T-helper 2 cell (primary cell): Measurements from ENCODE around the gene CYB561A3.
A peak's percentile ranks its signal among the peaks of the same experiment; 100 is the strongest.
"Not testable (repeated sequence)": the region's sequence is repeated elsewhere in the genome, so short reads cannot be mapped to it uniquely, and the experiment has no call there.

Experiments
- DNase-seq, 5 experiments: peaks; one replicate each; pipeline versions ENCODE4 v3.0.0 to v3.0.0-alpha.2; 2012 to 2022
- total RNA-seq, 2 donors: gene quantifications; one replicate each; lab custom pipeline; 2026; lab: John Stamatoyannopoulos, UW

CYB561A3 gene, protein sequence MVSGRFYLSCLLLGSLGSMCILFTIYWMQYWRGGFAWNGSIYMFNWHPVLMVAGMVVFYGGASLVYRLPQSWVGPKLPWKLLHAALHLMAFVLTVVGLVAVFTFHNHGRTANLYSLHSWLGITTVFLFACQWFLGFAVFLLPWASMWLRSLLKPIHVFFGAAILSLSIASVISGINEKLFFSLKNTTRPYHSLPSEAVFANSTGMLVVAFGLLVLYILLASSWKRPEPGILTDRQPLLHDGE
- 39.9 to 55.4 reads per million in 2 donors for total RNA-seq

DNA sequence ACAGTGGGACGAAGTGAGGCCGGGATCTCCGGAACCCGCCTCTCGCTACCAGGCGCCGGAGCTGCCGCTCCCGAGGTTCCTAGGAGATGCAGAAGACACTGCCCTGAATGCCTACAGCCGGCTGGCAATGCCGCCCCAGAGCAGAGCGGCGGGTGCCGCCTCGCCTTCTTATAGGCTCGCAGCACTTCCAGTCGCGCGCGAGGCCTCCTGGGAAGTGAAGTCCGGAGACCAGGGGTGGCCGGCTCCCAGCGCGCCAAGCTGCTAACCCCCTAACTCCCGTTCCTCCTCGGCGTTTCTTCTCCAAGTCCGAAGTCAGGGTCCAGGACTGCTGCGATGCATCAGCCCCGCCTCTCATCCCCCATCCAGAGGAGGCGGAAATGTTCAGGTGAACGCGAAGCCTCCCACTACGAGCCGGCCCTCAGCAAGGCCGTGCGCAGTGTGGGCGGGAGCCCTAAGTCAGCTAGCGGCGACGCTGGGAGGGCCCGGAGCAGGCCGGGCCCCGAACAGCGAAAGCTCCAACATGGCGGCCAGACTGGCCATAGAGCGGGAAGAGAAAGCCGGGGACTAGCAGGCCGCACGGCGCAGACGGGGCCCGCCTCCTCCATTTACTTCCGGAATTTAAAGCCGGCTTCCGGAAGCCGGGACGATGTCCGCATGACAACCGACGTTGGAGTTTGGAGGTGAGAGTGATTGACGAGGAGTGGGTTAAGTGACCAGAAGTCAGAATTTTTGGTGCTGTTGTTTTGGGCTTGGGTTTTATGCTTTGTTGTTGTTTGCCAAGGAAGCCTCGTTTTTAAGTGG lies at the start of gene CYB561A3, which contains the start of gene TMEM138:
TSS of gene CYB561A3 (minus strand) at position 142 of the 801 bp plus-strand sequence. CDS start 5,169 bp downstream, outside the sequence.
TSS of gene TMEM138 (plus strand) at position 634 of the 801 bp plus-strand sequence. CDS start 2,017 bp downstream, outside the sequence.
- peak; percentile 73 to 96 (median 82) for DNase-seq

DNA sequence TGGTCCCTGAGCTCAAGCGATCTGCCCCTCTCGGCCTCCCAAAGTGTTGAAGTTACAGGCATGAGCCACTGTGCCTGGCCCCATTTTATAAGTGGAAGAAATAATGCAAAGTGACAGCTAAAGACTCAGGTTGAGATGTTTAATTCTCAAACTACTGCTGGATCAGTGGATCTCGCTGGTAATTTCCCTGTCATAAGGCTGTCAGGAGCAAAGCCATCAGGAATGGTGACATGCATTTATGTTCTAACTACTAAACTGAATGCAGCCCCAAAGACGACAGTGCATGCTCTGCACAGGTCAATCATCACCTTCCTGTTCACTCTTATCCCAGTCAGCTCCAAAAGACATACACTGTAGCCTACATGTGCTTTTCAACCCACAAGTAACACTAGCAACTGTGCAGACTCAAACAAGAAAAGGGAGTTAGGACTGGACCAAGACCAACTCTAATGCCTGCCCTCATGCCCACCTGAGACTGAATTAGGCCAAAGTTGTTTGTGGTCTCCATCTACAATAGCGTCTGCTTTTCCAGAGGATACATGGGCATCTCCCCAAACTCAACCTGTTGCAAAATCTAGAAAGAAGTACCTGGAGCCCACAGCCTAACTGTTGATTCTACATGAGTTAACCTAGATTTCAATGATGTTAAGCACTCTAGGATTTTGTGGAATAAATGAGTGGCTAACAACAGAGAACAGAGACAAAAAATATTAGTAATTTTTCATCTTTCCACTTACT lies 45.5 kb upstream of the CYB561A3 start:
- DNase-seq, result no peak

DNA sequence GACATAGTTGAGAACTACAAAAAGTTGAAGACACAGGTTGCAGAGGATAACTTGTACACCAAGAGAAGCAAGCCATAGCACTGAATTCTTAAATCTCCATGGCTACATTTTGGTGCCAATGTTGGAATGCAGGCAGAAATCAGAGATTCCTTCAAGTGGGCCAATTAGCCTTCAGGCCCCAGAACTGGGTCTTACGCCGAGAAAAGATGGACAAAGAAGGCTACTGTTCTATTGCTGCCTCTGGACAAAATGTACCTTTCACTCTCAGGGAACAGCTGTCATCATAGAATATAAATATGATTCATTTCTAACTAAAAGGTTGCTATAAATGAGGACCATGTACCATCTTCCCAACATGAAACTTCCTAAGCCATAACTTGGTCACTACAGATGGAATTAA lies 44.4 kb upstream of the CYB561A3 start:
- no peak for DNase-seq

DNA sequence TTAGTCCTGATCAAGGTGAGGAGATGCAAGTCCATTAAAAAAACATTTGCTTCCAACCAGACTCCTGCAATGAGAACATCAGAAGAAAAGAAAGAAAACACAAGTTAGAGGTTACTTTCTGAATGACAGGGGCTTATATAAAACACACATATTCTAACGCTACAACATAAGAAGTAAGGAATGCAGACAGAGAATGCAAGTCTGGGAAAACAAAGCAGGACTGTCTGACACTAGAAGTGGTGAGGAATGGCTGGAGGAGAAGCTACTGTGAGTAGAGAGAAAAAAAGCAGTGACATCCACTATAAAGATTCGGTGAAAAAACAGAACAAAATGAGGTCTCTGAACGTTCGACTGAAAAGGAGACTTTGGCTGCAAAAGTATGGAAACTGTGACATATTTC lies 43.0 kb upstream of the CYB561A3 start:
- DNase-seq, result no peak

DNA sequence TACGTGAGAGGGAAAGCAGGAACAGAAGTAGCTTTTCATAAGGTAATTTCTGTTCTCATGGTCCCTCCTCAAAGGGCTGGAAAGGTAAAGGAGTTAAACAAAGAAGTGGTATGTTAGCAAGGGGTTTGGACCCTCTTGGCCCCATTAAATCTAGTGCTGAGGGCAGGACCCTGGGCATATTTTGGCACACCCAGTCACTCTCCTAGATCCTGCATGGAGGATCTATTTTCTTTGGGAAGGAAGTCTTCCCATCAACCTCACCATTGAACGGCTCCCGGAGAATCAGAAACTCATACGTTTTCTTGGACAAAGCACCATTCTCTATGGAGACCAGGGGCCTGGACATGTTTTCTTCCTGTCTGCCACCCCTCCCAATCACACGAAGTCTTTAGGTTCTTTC lies 42.4 kb upstream of the CYB561A3 start:
- no peak for DNase-seq

DNA sequence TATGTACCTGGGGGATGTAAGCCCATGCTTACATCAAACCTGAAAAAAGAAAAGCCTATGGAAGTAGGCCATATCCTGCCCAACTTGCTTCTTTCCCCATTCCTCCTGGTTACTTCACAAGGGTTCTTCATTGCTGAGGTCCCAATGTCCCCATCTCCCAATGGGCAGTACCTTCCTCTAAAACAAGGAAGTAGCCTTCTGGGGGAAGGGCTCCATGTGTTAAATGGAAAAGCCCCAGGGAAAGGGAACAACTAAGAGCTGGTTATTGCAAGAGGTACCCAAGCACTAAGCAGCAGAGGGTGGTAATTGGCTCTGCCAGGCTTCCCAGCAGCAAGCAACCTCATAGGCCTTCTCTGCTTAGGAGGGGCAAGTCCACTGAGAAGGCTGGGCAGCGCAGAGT lies 42.0 kb upstream of the CYB561A3 start:
- DNase-seq, result no peak

DNA sequence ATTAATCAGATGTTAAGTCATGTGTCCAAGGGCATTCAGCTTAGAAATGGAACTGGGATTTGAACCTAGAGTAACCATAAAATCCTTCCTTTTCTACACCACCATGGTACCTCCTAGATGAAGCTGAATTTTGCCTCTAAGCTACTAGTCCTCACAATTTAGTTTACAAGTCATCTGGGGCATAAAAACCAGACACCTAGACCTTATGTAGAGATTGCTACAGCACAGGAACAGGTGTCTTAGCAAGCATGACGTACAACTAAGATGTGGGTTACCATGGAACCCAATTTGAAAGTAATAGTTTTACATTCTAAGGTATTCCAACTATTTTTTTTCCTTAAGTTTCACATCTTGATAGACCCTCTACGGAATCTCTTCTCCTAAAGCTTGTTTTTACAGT lies 39.9 kb upstream of the CYB561A3 start:
- DNase-seq, result no peak

DNA sequence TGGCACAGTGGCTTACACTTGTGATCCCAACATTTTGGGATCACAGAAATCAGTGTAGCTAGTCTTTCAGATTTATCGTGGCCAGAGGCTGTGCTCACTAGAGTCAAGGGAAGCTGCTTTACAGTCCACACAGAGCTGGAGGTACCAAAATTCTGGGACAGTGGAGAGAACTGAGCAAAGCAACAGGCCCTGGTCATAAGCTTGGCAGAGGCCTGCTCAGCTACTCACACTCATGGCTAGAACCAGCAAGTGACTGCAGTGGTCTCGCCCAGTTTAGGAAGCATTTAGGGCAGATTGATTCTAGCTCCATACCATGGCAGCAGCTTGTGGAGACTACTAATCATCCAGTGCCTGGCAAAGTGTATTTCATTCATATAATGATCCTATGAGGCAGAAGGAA lies 39.5 kb upstream of the CYB561A3 start:
- DNase-seq, result no peak

DNA sequence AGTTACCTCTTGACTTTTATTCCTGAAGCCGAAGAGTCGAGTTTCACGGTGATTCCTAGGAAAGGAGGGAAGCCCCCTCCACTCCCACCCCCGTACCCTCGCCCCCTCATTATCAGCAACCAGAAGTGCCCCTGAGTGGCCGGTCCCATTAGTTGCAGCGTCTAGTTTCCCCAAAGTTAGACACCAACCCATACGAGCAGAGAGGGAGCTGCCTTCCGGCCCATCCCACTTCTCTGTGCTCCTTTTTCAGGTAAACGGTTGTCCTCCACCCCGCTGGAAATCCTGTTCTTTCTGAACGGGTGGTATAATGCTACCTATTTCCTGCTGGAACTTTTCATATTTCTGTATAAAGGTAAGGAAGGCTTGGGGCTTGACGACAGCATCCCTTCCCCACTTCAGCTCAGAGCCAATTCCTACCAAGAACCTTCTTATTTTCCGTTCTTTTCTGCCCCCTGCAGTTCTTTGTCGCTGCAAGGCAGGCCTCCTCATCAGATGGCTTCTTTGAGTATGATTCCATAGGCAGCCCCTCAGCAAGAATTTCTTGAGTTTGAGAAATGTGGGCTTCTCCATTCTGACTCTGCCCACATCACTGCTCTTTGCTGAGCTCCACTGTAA lies 31.4 kb upstream of the CYB561A3 start:
- no peak for DNase-seq

DNA sequence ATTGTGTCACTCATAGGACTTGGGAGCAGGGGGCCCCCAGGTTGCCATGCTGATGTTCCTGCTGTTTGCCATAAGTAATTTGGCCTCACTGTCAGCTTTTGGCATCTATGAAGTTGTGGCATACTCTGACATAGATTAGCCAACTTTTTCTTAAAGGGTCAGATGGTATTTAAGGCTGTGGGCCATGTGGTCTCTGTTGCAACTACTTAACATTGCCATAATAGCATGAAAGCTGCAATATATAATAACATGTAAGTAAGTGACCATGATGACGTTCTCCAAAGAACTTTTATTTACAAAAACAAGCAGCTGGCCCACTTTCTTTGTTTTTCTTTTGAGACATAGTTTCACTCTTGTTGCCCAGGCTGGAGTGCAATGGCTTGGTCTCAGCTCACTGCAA lies 28.5 kb upstream of the CYB561A3 start:
- DNase-seq, result no peak

DNA sequence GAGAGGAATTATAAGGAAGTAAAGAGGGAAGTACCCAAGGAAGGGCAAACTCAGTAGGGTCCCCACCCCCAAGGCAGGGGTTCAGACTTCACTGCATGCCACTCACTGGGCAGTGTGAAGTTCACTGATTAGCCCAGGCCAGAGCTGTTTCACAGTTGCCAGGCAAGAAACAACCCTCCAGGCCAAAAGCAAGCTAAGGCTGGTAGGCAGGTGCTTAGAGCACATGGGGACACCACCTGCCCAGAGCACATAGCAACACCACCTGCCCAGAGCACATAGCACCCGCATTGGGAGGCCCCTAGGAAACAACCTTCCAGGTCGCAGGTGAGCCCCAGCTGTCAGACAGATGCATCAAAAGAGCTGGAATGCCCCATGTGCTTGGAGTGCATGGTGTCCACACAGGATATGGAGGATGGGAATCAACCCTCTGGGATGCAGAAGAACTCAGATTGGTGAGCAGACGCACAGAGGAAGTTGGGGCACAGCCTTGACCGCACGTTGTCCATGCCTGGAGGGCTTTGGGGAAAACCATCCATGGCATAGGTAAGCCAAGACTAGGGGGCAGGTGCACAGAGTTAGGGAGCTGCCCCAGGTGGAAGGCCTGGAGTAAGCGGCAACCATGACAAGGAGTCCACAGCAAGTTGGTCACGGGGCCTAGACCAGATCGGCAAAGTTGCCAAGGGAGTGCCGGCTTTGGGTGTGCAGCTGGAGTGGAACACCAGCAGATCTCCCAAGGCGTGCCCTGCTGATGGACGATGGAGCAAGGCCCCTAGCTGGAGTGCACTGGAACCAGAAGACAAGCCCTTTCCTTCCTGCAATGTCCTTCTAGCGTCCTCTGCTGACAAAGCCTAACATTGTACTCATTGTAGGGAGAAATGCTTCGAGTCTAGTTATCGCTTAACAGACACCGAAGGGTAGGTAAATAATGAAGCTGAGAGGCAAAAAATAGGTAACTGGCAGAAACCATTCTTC lies 22.9 kb upstream of the CYB561A3 start:
- DNase-seq, result no peak

DNA sequence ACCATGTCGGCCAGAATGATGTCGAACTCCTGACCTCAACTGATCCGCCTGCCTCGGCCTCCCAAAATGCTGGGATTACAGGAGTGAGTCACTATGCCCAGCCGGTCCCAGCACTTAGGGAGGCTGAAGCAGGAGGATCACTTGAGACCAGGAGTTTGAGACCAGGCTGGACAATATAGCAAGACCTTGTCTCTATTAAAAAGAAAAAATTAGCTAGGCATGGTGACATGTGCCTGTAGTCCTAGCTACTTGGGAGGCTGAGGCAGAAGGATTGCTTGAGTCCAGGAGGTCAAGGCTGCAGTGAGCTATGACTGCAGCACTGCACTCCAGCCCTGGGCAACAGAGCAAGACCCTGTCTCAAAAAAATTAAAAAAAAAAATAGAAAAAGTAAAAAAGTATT lies 22.2 kb upstream of the CYB561A3 start:
- DNase-seq, result not testable (repeated sequence)

DNA sequence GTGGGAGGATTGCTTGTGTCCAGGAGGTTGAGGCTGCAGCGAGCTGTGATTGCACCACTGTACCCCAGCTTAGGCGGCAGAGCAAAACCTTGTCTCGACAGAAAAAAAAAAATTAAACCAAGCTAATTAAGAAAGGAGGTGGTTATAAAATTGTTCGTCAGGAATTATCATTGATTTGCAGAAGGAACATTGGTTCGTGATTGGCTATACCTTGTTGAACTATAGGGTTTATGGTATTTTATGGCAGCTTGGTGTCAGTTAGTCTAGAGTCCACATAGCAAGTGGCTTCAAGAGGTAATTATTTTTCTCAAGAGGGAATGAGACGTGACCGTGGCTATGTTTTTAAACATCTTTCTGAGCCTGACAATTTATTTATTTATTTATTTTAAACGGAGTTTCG lies 19.2 kb upstream of the CYB561A3 start:
- DNase-seq, result no peak

DNA sequence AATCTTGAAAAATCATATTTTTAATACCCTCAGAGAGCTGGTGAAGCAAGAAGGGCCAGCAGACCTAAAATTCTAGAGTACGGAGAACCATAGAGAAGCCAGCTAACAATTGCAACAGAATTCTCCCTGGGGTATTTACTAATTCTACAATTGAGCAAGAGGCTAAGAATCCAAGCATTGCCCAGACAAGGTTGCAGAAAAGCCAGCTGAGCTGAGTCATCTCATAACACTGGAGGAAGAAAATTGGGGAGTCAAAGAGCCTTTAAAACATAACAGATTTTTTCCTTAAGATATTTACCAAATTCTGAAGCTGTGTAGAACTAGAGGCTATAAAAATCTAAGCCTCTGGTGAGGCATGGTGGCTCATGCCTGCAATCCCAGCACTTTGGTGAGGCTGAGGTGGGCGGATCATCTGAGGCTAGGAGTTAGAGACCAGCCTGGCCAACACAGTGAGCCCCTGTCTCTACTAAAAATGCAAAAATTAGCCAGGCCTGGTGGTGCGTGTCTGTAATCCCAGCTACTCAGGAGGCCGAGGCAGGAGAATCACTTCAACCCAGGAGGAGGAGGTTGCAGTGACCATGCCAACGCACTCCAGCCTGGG lies 17.1 kb upstream of the CYB561A3 start:
- no peak for DNase-seq

DNA sequence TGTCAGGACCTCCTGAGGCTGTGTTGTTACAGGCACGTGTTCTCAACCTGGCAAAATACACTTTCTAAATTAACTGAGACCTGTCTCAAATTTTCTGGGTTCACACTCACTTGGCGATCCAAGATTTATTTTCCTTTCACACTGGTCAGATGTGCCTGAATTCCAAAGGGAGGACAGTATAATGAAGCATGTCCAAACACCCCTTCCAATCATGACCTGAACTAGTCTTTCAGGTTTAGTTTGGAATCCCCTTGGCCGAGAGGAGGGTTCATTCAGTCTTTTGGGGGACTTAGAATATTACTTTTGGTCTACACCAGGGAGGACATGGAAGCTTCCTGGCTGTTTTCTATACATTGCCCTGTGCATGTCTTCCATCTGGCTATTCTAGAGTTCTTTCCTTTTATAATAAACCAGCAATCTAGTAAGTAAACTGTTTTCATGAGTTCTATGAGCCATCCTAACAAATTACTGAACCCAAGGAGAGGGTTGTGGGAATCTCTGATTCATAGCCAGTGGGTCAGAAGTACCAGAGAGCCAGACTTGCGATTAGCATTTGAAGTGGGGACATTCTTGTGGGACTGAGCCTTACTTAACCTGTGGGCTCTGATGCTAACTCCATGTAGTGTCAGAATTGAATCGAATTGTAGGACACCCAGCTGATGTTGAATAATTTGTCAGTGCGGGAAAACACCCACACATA lies 15.9 kb upstream of the CYB561A3 start:
- no peak for DNase-seq

DNA sequence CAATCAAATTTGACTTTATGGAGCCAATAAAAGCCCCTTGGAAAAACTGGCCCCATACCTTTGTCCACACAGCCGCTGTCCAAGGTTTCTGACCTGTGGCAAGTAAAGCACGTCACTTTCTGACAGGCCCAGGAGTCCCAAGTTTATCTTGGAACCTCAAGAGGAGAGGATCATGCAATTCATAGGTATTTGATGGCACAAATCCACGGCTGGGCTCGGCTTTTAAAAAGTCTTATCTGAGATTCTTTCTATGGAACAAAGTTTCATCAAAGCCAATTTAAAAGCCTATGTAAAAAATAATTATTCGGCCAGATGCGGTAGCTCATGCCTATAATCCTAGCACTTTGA lies 14.1 kb upstream of the CYB561A3 start:
- no peak for DNase-seq

DNA sequence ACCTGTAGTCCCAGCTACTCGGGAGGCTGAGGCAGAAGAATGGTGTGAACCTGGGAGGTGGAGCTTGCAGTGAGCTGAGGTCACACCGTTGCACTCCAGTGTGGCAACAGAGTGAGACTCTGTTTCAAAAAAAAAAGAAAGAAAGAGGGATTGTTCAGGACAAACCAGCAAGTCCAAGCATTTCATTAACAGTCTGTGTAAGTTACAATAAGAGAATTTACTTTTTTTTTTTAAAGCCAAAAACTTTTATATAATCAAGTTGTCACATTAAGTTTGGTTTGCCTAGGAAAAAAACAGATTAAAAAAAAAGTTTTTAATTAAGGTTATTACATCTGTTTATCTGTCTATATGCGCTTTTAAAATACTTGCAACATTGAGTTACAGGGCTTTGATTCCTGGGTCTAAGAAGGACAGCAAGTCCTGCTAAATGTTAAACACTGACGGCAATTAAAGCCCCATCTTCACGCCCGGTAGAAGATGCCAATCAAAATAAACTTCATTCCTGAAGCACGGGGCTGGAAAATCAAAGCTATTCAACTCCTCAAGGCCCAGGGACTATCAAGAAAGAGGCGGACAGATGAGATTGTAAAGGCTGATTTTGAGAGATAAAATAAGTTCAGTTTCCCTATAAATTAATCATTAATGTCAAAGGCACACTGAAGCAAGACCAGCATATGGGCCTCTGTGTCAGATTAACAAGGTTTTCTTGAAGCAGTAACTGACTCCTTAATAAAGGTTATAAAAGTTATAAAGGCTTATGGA lies 11.2 kb upstream of the CYB561A3 start:
- no peak for DNase-seq

DNA sequence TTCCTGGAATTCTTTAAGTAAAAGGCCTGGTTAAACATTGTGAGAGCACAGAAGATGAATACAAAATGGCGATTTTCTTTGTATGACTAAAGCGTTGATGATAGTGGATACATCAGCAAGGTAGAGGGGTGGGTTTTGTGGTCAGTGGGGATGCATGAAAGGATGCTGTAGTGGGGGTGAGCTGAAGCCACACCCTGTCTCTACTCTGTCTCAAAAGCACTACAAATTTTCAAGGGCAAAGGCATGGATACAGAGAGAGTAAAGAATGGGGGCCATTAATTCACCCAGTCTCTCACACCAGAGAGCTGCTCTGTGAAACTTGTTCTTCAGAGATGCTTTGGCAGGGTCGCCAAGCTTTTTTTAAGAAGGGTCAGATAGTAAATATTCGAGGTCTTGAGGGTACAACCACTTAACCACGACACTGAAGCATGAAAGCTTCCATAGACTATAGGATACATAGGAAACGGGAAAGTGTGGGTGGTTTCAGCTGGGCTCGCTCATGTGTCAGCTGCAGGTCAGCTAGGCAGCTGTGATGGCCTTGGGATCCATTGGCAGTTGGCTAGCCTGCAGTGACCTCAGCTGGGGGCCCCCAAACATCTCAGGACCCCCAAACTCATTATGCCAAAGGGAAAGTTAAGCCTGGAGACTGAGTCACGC lies 8.8 kb upstream of the CYB561A3 start:
- peak in 1 of 5 experiments; percentile 22 for DNase-seq
